ENCODE results near the gene ZRANB1. TPM values are rescaled to one million over a fixed set of nuclear protein-coding genes. Genes with fewer than 3 reads are reported as not detected.

Gene ZRANB1
- total RNA-seq, 3 donors from 2014 or later = 12.4 to 13.3 (median 13.0) TPM

GRCh38 chr10:125006921-125007426 lies 65.1 kb downstream of the ZRANB1 start:
- Mint-ChIP-seq H3K36me3 (ENCODE audit: insufficient read depth) (no peaks in the 10 kb centered on the region), H3K4me3 (no peak overlapping the region), H3K27me3 (ENCODE audit: low read depth) (peaks cover 2% of the 10 kb centered on the region), H3K4me1 (ENCODE audit: low read depth) (no peaks in the 10 kb centered on the region), H3K9me3 (no peaks in the 10 kb centered on the region)
- ATAC-seq = no peak
- DNase-seq = no peak

- H3K27me3 Mint-ChIP-seq (ENCODE audit: low read depth) = peaks cover 2% of the 10 kb centered on the region
- DNase-seq (no peak), ATAC-seq (no peak)
- H3K9me3 Mint-ChIP-seq = no peaks in the 10 kb centered on the region
- no peak overlapping the region for H3K4me3 Mint-ChIP-seq
- H3K4me1 Mint-ChIP-seq (ENCODE audit: low read depth) = no peaks in the 10 kb centered on the region
- no peaks in the 10 kb centered on the region for H3K36me3 Mint-ChIP-seq (ENCODE audit: insufficient read depth)
Observed at GRCh38 chr10:125007436-125007835, 65.5 kb downstream of the ZRANB1 start.

- Mint-ChIP-seq H3K4me1 (ENCODE audit: low read depth) (no peaks in the 10 kb centered on the region), H3K4me3 (no peak overlapping the region), H3K27me3 (ENCODE audit: low read depth) (no peaks in the 10 kb centered on the region), H3K9me3 (no peaks in the 10 kb centered on the region), H3K36me3 (ENCODE audit: insufficient read depth) (no peaks in the 10 kb centered on the region)
- ATAC-seq (no peak), DNase-seq (no peak)
Observed at GRCh38 chr10:125008689-125009638, 67.0 kb downstream of the ZRANB1 start.

- Mint-ChIP-seq H3K4me1 (ENCODE audit: low read depth) (no peaks in the 10 kb centered on the region), H3K27me3 (ENCODE audit: low read depth) (no peaks in the 10 kb centered on the region), H3K4me3 (no peak overlapping the region), H3K9me3 (no peaks in the 10 kb centered on the region), H3K36me3 (ENCODE audit: insufficient read depth) (no peaks in the 10 kb centered on the region)
- ATAC-seq (no peak), DNase-seq (no peak)
Observed at GRCh38 chr10:125009661-125010161, 67.8 kb downstream of the ZRANB1 start.

- no peak overlapping the region for H3K4me3 Mint-ChIP-seq
- no peak for DNase-seq
- H3K4me1 Mint-ChIP-seq (ENCODE audit: low read depth) = peaks cover under 1% of the 10 kb centered on the region
- H3K9me3 Mint-ChIP-seq = no peaks in the 10 kb centered on the region
- ATAC-seq = no peak
- H3K36me3 Mint-ChIP-seq (ENCODE audit: insufficient read depth) = no peaks in the 10 kb centered on the region
- no peaks in the 10 kb centered on the region for H3K27me3 Mint-ChIP-seq (ENCODE audit: low read depth)
Observed at GRCh38 chr10:125010362-125010761, 68.4 kb downstream of the ZRANB1 start.

GRCh38 chr10:125011171-125011925 lies 69.4 kb downstream of the ZRANB1 start:
- Mint-ChIP-seq H3K4me3 (no peak overlapping the region), H3K4me1 (ENCODE audit: low read depth) (peaks cover 2% of the 10 kb centered on the region), H3K9me3 (no peaks in the 10 kb centered on the region), H3K27me3 (ENCODE audit: low read depth) (no peaks in the 10 kb centered on the region), H3K36me3 (ENCODE audit: insufficient read depth) (no peaks in the 10 kb centered on the region)
- no peak for DNase-seq
- no peak for ATAC-seq

GRCh38 chr10:125011926-125012705 lies 70.2 kb downstream of the ZRANB1 start:
- peaks cover 2% of the 10 kb centered on the region for H3K4me1 Mint-ChIP-seq (ENCODE audit: low read depth)
- no peaks in the 10 kb centered on the region for H3K27me3 Mint-ChIP-seq (ENCODE audit: low read depth)
- no peaks in the 10 kb centered on the region for H3K9me3 Mint-ChIP-seq
- H3K36me3 Mint-ChIP-seq (ENCODE audit: insufficient read depth) = no peaks in the 10 kb centered on the region
- no peak overlapping the region for H3K4me3 Mint-ChIP-seq
- ATAC-seq = no peak
- no peak for DNase-seq

- DNase-seq (no peak), ATAC-seq (no peak)
- H3K4me1 Mint-ChIP-seq (ENCODE audit: low read depth) = peaks cover 2% of the 10 kb centered on the region
- no peaks in the 10 kb centered on the region for H3K27me3 Mint-ChIP-seq (ENCODE audit: low read depth)
- H3K36me3 Mint-ChIP-seq (ENCODE audit: insufficient read depth) = no peaks in the 10 kb centered on the region
- H3K9me3 Mint-ChIP-seq = no peaks in the 10 kb centered on the region
- H3K4me3 Mint-ChIP-seq = no peak overlapping the region
Observed at GRCh38 chr10:125012851-125013528, 71.1 kb downstream of the ZRANB1 start.

GRCh38 chr10:125013529-125013872 lies 71.6 kb downstream of the ZRANB1 start:
- Mint-ChIP-seq H3K4me3 (no peak overlapping the region), H3K36me3 (ENCODE audit: insufficient read depth) (no peaks in the 10 kb centered on the region), H3K9me3 (no peaks in the 10 kb centered on the region), H3K4me1 (ENCODE audit: low read depth) (peaks cover 2% of the 10 kb centered on the region), H3K27me3 (ENCODE audit: low read depth) (no peaks in the 10 kb centered on the region)
- no peak for DNase-seq
- ATAC-seq = no peak

GRCh38 chr10:125014086-125014830 lies 72.3 kb downstream of the ZRANB1 start:
- ATAC-seq (no peak), DNase-seq (no peak)
- H3K4me3 Mint-ChIP-seq = no peak overlapping the region
- H3K4me1 Mint-ChIP-seq (ENCODE audit: low read depth) = peaks cover 2% of the 10 kb centered on the region
- peaks cover under 1% of the 10 kb centered on the region for H3K9me3 Mint-ChIP-seq
- H3K27me3 Mint-ChIP-seq (ENCODE audit: low read depth) = no peaks in the 10 kb centered on the region
- no peaks in the 10 kb centered on the region for H3K36me3 Mint-ChIP-seq (ENCODE audit: insufficient read depth)

GRCh38 chr10:125014836-125015355 lies 73.0 kb downstream of the ZRANB1 start:
- Mint-ChIP-seq H3K27me3 (ENCODE audit: low read depth) (no peaks in the 10 kb centered on the region), H3K4me3 (no peak overlapping the region), H3K36me3 (ENCODE audit: insufficient read depth) (no peaks in the 10 kb centered on the region), H3K4me1 (ENCODE audit: low read depth) (peaks cover 2% of the 10 kb centered on the region), H3K9me3 (peaks cover 4% of the 10 kb centered on the region)
- DNase-seq (no peak), ATAC-seq (no peak)

- ATAC-seq (no peak), DNase-seq (no peak)
- peaks cover 2% of the 10 kb centered on the region for H3K4me1 Mint-ChIP-seq (ENCODE audit: low read depth)
Observed at GRCh38 chr10:125015356-125015944, 73.5 kb downstream of the ZRANB1 start.

More at GRCh38 chr10:125015356-125015944, 73.5 kb downstream of the ZRANB1 start:
- no peaks in the 10 kb centered on the region for H3K27me3 Mint-ChIP-seq (ENCODE audit: low read depth)
- no peaks in the 10 kb centered on the region for H3K36me3 Mint-ChIP-seq (ENCODE audit: insufficient read depth)
- no peak overlapping the region for H3K4me3 Mint-ChIP-seq
- peaks cover 4% of the 10 kb centered on the region for H3K9me3 Mint-ChIP-seq

Data from activated T-cell treated with anti-CD3 and anti-CD28 coated beads, Interleukin-2, amount 50 U/mL, for 4 hours (primary cell).